H1 (cell line): ENCODE data around the gene CASZ1. TPM values are rescaled to one million over a fixed set of nuclear protein-coding genes. Genes with fewer than 3 reads are reported as not detected.

Source experiments
- CTCF ChIA-PET: fragments of 300-600 bp; sonication (Branson Sonifier 250); formaldehyde crosslinking; loops from one replicate; lab custom pipeline; 2021; ENCODE audit not compliant: partially characterized antibody; lab: Charles Lee
- POLR2A ChIA-PET: fragments of 300-600 bp; sonication (Branson Sonifier 250); formaldehyde crosslinking; loops from one replicate; lab custom pipeline; 2021; ENCODE audit warnings: inconsistent platforms; ENCODE audit not compliant: partially characterized antibody; lab: Charles Lee
- DNase-seq, 2 experiments: peaks; one replicate each; pipeline versions ENCODE4 v3.0.0 to v3.0.0-alpha.2; 2010 to 2022; ENCODE audit warnings: low spot score in 2 of 2, low read depth in 1 of 2, mixed read lengths in 1 of 2
- FAIRE-seq: peaks from 2 replicates; lab custom pipeline; 2011; peaks lifted over from hg19 to GRCh38; lab: Jason Lieb, UNC
- H2AFZ ChIP-seq: 2 replicates; pipeline ENCODE4 v1.8.1; 2012; ENCODE audit warnings: low read length, inconsistent platforms
- H2AK5ac ChIP-seq: 2 replicates; pipeline ENCODE4 v1.6.1; 2013; ENCODE audit warnings: low read depth, low read length
- H2BK120ac ChIP-seq: replicated peaks from 2 replicates; pipeline ENCODE3; 2013; ENCODE audit warnings: low read depth, low read length, inconsistent platforms
- H2BK12ac ChIP-seq: 2 replicates; pipeline ENCODE4 v1.6.1; 2013; ENCODE audit warnings: low read depth, low read length
- H2BK15ac ChIP-seq: 2 replicates; pipeline ENCODE4 v1.6.1; 2013; ENCODE audit warnings: low read length
- H2BK20ac ChIP-seq: 2 replicates; pipeline ENCODE4 v1.6.1; 2013; ENCODE audit warnings: low read length
- H2BK5ac ChIP-seq: 2 replicates; pipeline ENCODE4 v1.6.1; 2013; ENCODE audit warnings: low read depth, low read length
- H3K14ac ChIP-seq: 2 replicates; pipeline ENCODE4 v1.6.1; 2013; ENCODE audit warnings: inconsistent platforms; ENCODE audit not compliant: insufficient read length
- H3K18ac ChIP-seq: 2 replicates; pipeline ENCODE4 v1.6.1; 2013; ENCODE audit warnings: low read length; ENCODE audit errors: extremely low read depth
- H3K23ac ChIP-seq: 2 replicates; pipeline ENCODE4 v1.6.1; 2013; ENCODE audit warnings: inconsistent platforms; ENCODE audit not compliant: insufficient read length
- H3K23me2 ChIP-seq: 2 replicates; pipeline ENCODE4 v1.6.1; 2013; ENCODE audit warnings: low read depth, low read length
- H3K27ac ChIP-seq: 2 replicates; pipeline ENCODE4 v1.6.1; 2011; ENCODE audit warnings: low read depth, low read length, inconsistent platforms
- H3K27me3 ChIP-seq, 4 experiments: replicated peaks in 1 of 4; 1 replicate in 1 of 4; 2 replicates in 3 of 4; pipeline versions ENCODE4 v1.6.1 to v1.8.1; 2011 to 2013; ENCODE audit warnings: low read length in 3 of 4, mild to moderate bottlenecking in 3 of 4, inconsistent platforms in 2 of 4, mixed read lengths in 2 of 4, moderate library complexity in 1 of 4; ENCODE audit not compliant: control insufficient read depth in 3 of 4, insufficient read depth in 3 of 4; ENCODE audit errors: extremely low read depth in 1 of 4
- H3K36me3 ChIP-seq, 4 experiments: 2 replicates each; pipeline versions ENCODE4 v1.6.1 to v1.8.1; 2011 to 2013; ENCODE audit warnings: mild to moderate bottlenecking in 4 of 4, low read length in 3 of 4, moderate library complexity in 2 of 4, control low read depth in 1 of 4, inconsistent platforms in 1 of 4; ENCODE audit not compliant: insufficient read depth in 4 of 4, control insufficient read depth in 2 of 4
- H3K4ac ChIP-seq: replicated peaks from 2 replicates; pipeline ENCODE3; 2013; ENCODE audit warnings: low read length, low read depth, mixed read lengths, inconsistent platforms; ENCODE audit not compliant: insufficient read length
- H3K4me1 ChIP-seq, 4 experiments: replicated peaks in 1 of 4; 1 replicate in 1 of 4; 2 replicates in 3 of 4; pipeline versions ENCODE4 v1.6.1 to v1.8.1; 2011 to 2013; ENCODE audit warnings: low read length in 3 of 4, inconsistent platforms in 2 of 4, mixed read lengths in 1 of 4; ENCODE audit not compliant: insufficient read depth in 4 of 4, control insufficient read depth in 3 of 4
- H3K4me2 ChIP-seq, 2 experiments: 2 replicates each; pipeline versions ENCODE4 v1.6.1 to v1.8.1; 2011 to 2013; ENCODE audit warnings: low read depth in 2 of 2, low read length in 2 of 2, control low read depth in 1 of 2, inconsistent platforms in 1 of 2, mild to moderate bottlenecking in 1 of 2; ENCODE audit not compliant: insufficient read depth in 1 of 2
- H3K4me3 ChIP-seq, 4 experiments: fragments of 200-600, 300-600 bp in 1 of 4; sonication (generic), shearing (Covaris generic), sonication (Bioruptor Twin) in 1 of 4; 2 replicates each; pipeline versions ENCODE4 v1.5.1 to v1.8.1; 2011 to 2016; ENCODE audit warnings: low read length in 4 of 4, low read depth in 3 of 4, control low read depth in 2 of 4, inconsistent platforms in 2 of 4, mild to moderate bottlenecking in 2 of 4, mixed read lengths in 1 of 4, moderate library complexity in 1 of 4; ENCODE audit not compliant: insufficient read depth in 2 of 4; ENCODE audit errors: extremely low read depth in 1 of 4
- H3K56ac ChIP-seq: replicated peaks from 2 replicates; pipeline ENCODE3; 2013; ENCODE audit warnings: low read depth, mild to moderate bottlenecking, mixed read lengths, low read length, inconsistent platforms; ENCODE audit not compliant: insufficient read length
- H3K79me1 ChIP-seq: 2 replicates; pipeline ENCODE4 v1.6.1; 2013; ENCODE audit warnings: low read depth, low read length, control low read depth
- H3K79me2 ChIP-seq, 2 experiments: 2 replicates each; pipeline versions ENCODE4 v1.6.1 to v1.8.1; 2012 to 2013; ENCODE audit warnings: low read length in 2 of 2, mild to moderate bottlenecking in 2 of 2, inconsistent platforms in 1 of 2; ENCODE audit not compliant: insufficient read depth in 2 of 2, control insufficient read depth in 1 of 2
- H3K9ac ChIP-seq, 4 experiments: replicated peaks in 1 of 4; 1 replicate in 1 of 4; 2 replicates in 3 of 4; pipeline versions ENCODE4 v1.6.1 to v1.8.1; 2011 to 2013; ENCODE audit warnings: low read depth in 3 of 4, low read length in 3 of 4, control low read depth in 2 of 4, mild to moderate bottlenecking in 2 of 4, moderate library complexity in 2 of 4, inconsistent platforms in 1 of 4; ENCODE audit errors: extremely low read depth in 1 of 4
- H3K9me3 ChIP-seq, 2 experiments: 2 replicates each; pipeline versions ENCODE4 v1.6.1 to v1.8.1; 2012 to 2013; ENCODE audit warnings: mild to moderate bottlenecking in 2 of 2, moderate library complexity in 2 of 2, control low read depth in 1 of 2, inconsistent platforms in 1 of 2, low read depth in 1 of 2, low read length in 1 of 2, mixed read lengths in 1 of 2; ENCODE audit not compliant: insufficient read depth in 2 of 2
- H4K20me1 ChIP-seq, 2 experiments: replicated peaks in 1 of 2; 2 replicates each; pipeline versions ENCODE3 to v1.8.1; 2011 to 2013; ENCODE audit warnings: inconsistent platforms in 2 of 2, low read length in 2 of 2, mild to moderate bottlenecking in 1 of 2; ENCODE audit not compliant: insufficient read depth in 2 of 2, control insufficient read depth in 1 of 2
- H4K5ac ChIP-seq: 2 replicates; pipeline ENCODE4 v1.6.1; 2013; ENCODE audit warnings: low read length, low read depth, mixed read lengths, inconsistent platforms; ENCODE audit not compliant: insufficient read length
- H4K8ac ChIP-seq: 2 replicates; pipeline ENCODE4 v1.8.0; 2013; ENCODE audit warnings: mild to moderate bottlenecking, moderate library complexity, low read length, inconsistent platforms; ENCODE audit not compliant: insufficient read depth; ENCODE audit errors: extremely low read depth
- H4K91ac ChIP-seq: replicated peaks from 2 replicates; pipeline ENCODE3; 2013; ENCODE audit warnings: low read length, mixed read lengths, inconsistent platforms; ENCODE audit not compliant: insufficient read length
- CBX8 ChIP-seq: fragments of 300-800, 300-1000 bp; sonication (generic); IDR thresholded peaks from 2 replicates; pipeline ENCODE4 v1.7.1; 2016; ENCODE audit warnings: low read depth, low read length, borderline replicate concordance
- EP300 ChIP-seq, 2 experiments: IDR thresholded peaks; 1 replicate in 1 of 2; 2 replicates in 1 of 2; pipeline ENCODE4 v1.6.1; 2011 to 2012; ENCODE audit warnings: low read depth in 2 of 2, low read length in 2 of 2, mild to moderate bottlenecking in 2 of 2, borderline replicate concordance in 1 of 2, inconsistent platforms in 1 of 2, moderate library complexity in 1 of 2
- MAX ChIP-seq: IDR thresholded peaks from 2 replicates; pipeline ENCODE4 v1.6.1; 2012; ENCODE audit warnings: inconsistent platforms
- RBBP5 ChIP-seq: IDR thresholded peaks from 2 replicates; pipeline ENCODE4 v1.7.1; 2012; ENCODE audit warnings: low read depth, mild to moderate bottlenecking, inconsistent platforms, low read length, moderate library complexity, borderline replicate concordance
- TAF7 ChIP-seq: optimal IDR thresholded peaks from 2 replicates; pipeline ENCODE3; 2011; ENCODE audit warnings: low read depth, mild to moderate bottlenecking, inconsistent platforms, low read length, moderate library complexity, borderline replicate concordance
- WGBS, 2 experiments: shearing (Covaris generic) in 1 of 2; methylation state at CpG; one replicate each; pipeline versions ENCODE4 v1.1.6 to v1.1.7; 2013 to 2015; ENCODE audit warnings: low lambda C conversion rate in 2 of 2, mixed read lengths in 2 of 2, inconsistent platforms in 1 of 2, low coverage in 1 of 2, missing lambda C conversion rate in 1 of 2; ENCODE audit not compliant: insufficient replicate concordance in 2 of 2, insufficient coverage in 1 of 2, insufficient read length in 1 of 2; ENCODE audit errors: extremely low coverage in 1 of 2, missing lambda C conversion rate in 1 of 2; 5-methylcytosine and 5-hydroxymethylcytosine counted together
- polyA plus RNA-seq, 7 experiments: library from polyadenylated mRNA; depleted of rRNA in 3 of 7; stranded (reverse) in 5 of 7; unstranded in 2 of 7; fragments of >200 nt in 5 of 7; fragments of 200-250 nt in 2 of 7; gene quantifications; 1 replicate in 5 of 7; 2 replicates in 1 of 7; 4 replicates in 1 of 7; pipeline versions ENCODE4 v1.2.1 to v1.2.3, GENCODE V29; 2011 to 2013; ENCODE audit warnings: missing spikeins in 2 of 7, mixed read lengths in 2 of 7
- total RNA-seq: library from RNA; stranded (reverse); fragmentation: NEBNext Ultra II Directional; extraction: Animal tissue kit (Norgen Biotek cat#: 25700); gene quantifications from 2 replicates; pipeline ENCODE4 v1.2.1, GENCODE V29; 2021

CASZ1 gene
- total and polyA plus RNA-seq, 2 of the 8 experiments (the other 6 are each of a cell fraction or from before 2014, with no cell fraction given): 4.4 to 7.7 TPM

GRCh38 chr1:10739589-10739988 lies 56.9 kb downstream of the CASZ1 start:
- H3K79me1 ChIP-seq: no peaks in the 10 kb centered on the region; the same call in none of the 2 replicates
- H3K23me2 ChIP-seq: no peaks in the 10 kb centered on the region
- no peaks in the 10 kb centered on the region for H3K9me3 ChIP-seq
- no peaks in the 10 kb centered on the region for H3K36me3 ChIP-seq
- H3K18ac ChIP-seq: 0 out of 2 replicates have a peak overlapping the region, but pooled peaks have one; percentile 40
- H2BK12ac ChIP-seq: peak overlapping the region; percentile 44; the same call in 1 of the 2 replicates
- H2BK5ac ChIP-seq: peak overlapping the region; percentile 56; the same call in 1 of the 2 replicates
- no peak overlapping the region for H3K4ac ChIP-seq
- no peak overlapping the region for H3K27ac ChIP-seq
- no peak overlapping the region for H3K4me3 ChIP-seq
- no peak for TF ChIP-seq TAF7
- no peak for TF ChIP-seq EP300 (IDR thresholded peaks at IDR 0.05; ENCODE audit: borderline replicate concordance in 1 of 2, low read depth in 2 of 2, low read length in 2 of 2)
- TF ChIP-seq MAX: no peak
- TF ChIP-seq RBBP5: no peak
- no peak for TF ChIP-seq CBX8
- no peak overlapping the region for H3K56ac ChIP-seq
- ChIA-PET POLR2A (no interaction called here), CTCF (interaction anchor here (1.0 to 4.0 kb wide), 5 partner anchors 11 to 243 kb away, joined by 4 to 32 read pairs (median 5); no protein-coding TSS in a partner anchor)
- H3K4me1 ChIP-seq: peaks cover 5 to 26% (median 17%) of the 10 kb centered on the region in 4 experiments
- H3K9ac ChIP-seq: no peak overlapping the region
- H4K20me1 ChIP-seq: no peaks in the 10 kb centered on the region
- FAIRE-seq: no peak
- no peak for DNase-seq
- H4K5ac ChIP-seq: no peak overlapping the region
- no peaks in the 10 kb centered on the region for H3K79me2 ChIP-seq
- H2AK5ac ChIP-seq: no peak overlapping the region
- H4K8ac ChIP-seq: no peak overlapping the region
- H3K27me3 ChIP-seq: no peaks in the 10 kb centered on the region
- no peak overlapping the region for H3K23ac ChIP-seq
- H2BK20ac ChIP-seq: no peak overlapping the region
- no peak overlapping the region for H2AFZ ChIP-seq
- no peak overlapping the region for H4K91ac ChIP-seq
- 80% methylated on average over 8 of the region's 8 CpGs; no CpG with 5 or more reads in 1 of the 2 experiments for WGBS, 2 experiments
- H3K14ac ChIP-seq: no peak overlapping the region
- H3K4me2 ChIP-seq: no peak overlapping the region
- H2BK15ac ChIP-seq: no peak overlapping the region
- H2BK120ac ChIP-seq: no peak overlapping the region
